HepG2 (cell line): ENCODE measurements around the gene DPY19L1.

Experiments
- CBX1 ChIP-seq: IDR thresholded peaks from one replicate; pipeline ENCODE4 v1.6.1; 2016; ENCODE audit warnings: antibody characterized with exemption, low read depth
- ERF ChIP-seq: IDR thresholded peaks from 2 replicates; pipeline ENCODE4 v1.6.1; 2018; ENCODE audit warnings: missing biosample characterization, missing genetic modification reagents
- HES4 ChIP-seq: sonication (generic); formaldehyde crosslinking; IDR thresholded peaks from 2 replicates; pipeline ENCODE4 v1.9.0; 2021; ENCODE audit warnings: mild to moderate bottlenecking, missing genetic modification reagents, borderline replicate concordance
- SP1 ChIP-seq, 2 experiments: fragments of 450-650 bp in 1 of 2; sonication (generic) in 1 of 2; formaldehyde crosslinking in 1 of 2; IDR thresholded peaks; 2 replicates each; pipeline versions ENCODE4 v1.4.0 to v1.6.1; 2016 to 2020; ENCODE audit warnings: missing genetic modification reagents in 1 of 2
- SRSF1 ChIP-seq: fragments of 200-400 bp; formaldehyde crosslinking; optimal IDR thresholded peaks from 2 replicates; pipeline ENCODE3; 2017; ENCODE audit warnings: mild to moderate bottlenecking, low read depth, low read length, moderate library complexity
- TBL1XR1 ChIP-seq: fragments of 150-350 bp; IDR thresholded peaks from 2 replicates; pipeline ENCODE4 v1.6.1; 2014; ENCODE audit warnings: borderline replicate concordance, low read length; ENCODE audit not compliant: partially characterized antibody
- ZNF24 ChIP-seq: fragments of 450-650 bp; IDR thresholded peaks from 2 replicates; pipeline ENCODE4 v1.6.1; 2017; ENCODE audit warnings: antibody characterized with exemption, mild to moderate bottlenecking
- ZNF3 ChIP-seq: IDR thresholded peaks from 2 replicates; pipeline ENCODE4 v1.7.0; 2017; ENCODE audit warnings: inconsistent platforms
- ZNF792 ChIP-seq: IDR thresholded peaks from 2 replicates; pipeline ENCODE4 v1.6.1; 2016
- TF ChIP-seq, protein P1 (sequence below): IDR thresholded peaks from 2 replicates; pipeline ENCODE4 v1.6.1; 2016; ENCODE audit warnings: control low read depth
- TF ChIP-seq, protein P2 (sequence below): sonication (generic); formaldehyde crosslinking; IDR thresholded peaks from 2 replicates; pipeline ENCODE4 v1.5.0; 2020; ENCODE audit warnings: mild to moderate bottlenecking, missing genetic modification reagents, moderate library complexity
- TF ChIP-seq, protein P3 (sequence below): sonication (generic); formaldehyde crosslinking; IDR thresholded peaks from 2 replicates; pipeline ENCODE4 v1.4.0; 2020; ENCODE audit warnings: low read depth, mild to moderate bottlenecking, missing genetic modification reagents

DNA sequence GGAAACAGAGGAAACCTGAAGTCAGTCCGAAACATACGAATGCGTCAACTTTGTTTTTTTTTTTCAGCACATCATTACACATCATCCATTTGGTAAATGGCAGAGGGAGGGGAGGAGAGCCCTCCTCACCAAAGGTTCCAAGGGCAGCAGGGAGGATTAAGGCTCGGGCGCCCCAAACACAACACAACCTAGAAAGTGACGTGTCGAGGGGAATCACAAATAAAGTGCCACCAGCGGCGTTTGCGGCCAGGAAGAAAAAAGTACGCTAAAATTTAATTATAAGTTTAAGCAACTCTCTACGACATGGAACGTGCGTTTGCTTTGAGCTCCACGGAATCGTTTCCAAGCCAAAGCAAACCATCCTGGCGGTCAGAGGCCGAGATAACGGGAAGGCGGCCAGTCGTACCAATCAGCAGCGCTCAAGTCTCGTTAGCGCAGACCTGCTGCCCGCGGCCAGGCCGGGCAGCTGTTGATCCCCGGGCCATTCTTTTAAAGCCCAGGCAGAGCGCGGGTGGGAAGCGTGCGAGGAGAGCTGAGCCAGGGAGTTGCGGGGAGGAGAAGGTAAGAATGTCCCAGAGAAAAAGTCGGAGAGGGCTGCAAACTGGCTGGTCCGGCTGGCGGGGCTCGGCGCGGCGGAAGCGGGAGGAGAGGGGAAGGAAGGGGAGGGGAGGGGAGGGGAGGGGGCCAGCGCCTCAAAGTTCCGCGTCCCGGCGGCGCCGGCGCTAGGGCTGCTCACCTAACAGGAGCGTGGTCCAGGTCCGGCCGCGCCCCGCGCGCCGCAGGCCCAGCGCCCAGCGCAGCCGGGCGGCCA lies 719 bp downstream of the DPY19L1 start:
- TF ChIP-seq, protein P1, sequence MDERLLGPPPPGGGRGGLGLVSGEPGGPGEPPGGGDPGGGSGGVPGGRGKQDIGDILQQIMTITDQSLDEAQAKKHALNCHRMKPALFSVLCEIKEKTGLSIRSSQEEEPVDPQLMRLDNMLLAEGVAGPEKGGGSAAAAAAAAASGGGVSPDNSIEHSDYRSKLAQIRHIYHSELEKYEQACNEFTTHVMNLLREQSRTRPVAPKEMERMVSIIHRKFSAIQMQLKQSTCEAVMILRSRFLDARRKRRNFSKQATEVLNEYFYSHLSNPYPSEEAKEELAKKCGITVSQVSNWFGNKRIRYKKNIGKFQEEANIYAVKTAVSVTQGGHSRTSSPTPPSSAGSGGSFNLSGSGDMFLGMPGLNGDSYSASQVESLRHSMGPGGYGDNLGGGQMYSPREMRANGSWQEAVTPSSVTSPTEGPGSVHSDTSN: no peak
- TF ChIP-seq ERF (CRISPR knock-in tag): no peak
- TF ChIP-seq ZNF24: no peak
- no peak for TF ChIP-seq ZNF3 (CRISPR knock-in tag)
- TF ChIP-seq TBL1XR1: no peak
- TF ChIP-seq CBX1: no peak
- TF ChIP-seq, protein P2, sequence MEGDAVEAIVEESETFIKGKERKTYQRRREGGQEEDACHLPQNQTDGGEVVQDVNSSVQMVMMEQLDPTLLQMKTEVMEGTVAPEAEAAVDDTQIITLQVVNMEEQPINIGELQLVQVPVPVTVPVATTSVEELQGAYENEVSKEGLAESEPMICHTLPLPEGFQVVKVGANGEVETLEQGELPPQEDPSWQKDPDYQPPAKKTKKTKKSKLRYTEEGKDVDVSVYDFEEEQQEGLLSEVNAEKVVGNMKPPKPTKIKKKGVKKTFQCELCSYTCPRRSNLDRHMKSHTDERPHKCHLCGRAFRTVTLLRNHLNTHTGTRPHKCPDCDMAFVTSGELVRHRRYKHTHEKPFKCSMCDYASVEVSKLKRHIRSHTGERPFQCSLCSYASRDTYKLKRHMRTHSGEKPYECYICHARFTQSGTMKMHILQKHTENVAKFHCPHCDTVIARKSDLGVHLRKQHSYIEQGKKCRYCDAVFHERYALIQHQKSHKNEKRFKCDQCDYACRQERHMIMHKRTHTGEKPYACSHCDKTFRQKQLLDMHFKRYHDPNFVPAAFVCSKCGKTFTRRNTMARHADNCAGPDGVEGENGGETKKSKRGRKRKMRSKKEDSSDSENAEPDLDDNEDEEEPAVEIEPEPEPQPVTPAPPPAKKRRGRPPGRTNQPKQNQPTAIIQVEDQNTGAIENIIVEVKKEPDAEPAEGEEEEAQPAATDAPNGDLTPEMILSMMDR (CRISPR knock-in tag): no peak
- TF ChIP-seq HES4 (CRISPR knock-in tag): no peak
- TF ChIP-seq SRSF1: no peak
- no peak for TF ChIP-seq SP1 (IDR thresholded peaks at IDR 0.05)
- TF ChIP-seq SP1 (CRISPR knock-in tag; IDR thresholded peaks at IDR 0.05): no peak
- TF ChIP-seq, protein P3, sequence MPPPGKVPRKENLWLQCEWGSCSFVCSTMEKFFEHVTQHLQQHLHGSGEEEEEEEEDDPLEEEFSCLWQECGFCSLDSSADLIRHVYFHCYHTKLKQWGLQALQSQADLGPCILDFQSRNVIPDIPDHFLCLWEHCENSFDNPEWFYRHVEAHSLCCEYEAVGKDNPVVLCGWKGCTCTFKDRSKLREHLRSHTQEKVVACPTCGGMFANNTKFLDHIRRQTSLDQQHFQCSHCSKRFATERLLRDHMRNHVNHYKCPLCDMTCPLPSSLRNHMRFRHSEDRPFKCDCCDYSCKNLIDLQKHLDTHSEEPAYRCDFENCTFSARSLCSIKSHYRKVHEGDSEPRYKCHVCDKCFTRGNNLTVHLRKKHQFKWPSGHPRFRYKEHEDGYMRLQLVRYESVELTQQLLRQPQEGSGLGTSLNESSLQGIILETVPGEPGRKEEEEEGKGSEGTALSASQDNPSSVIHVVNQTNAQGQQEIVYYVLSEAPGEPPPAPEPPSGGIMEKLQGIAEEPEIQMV (CRISPR knock-in tag): no peak
- TF ChIP-seq ZNF792 (CRISPR knock-in tag): no peak
